ENCODE data around the gene LRRC8D.
"Not testable (repeated sequence)": the region's sequence is repeated elsewhere in the genome, so short reads cannot be mapped to it uniquely, and the experiment has no call there.

- not testable (repeated sequence) for TF ChIP-seq POLR2A, CTCF (IDR thresholded peaks at IDR 0.05)
Observed at GRCh38 chr1:89984564-89985116, 163.8 kb downstream of the LRRC8D start.

Data from breast epithelium (tissue), 3 donors.